HL-60 (cell line): ENCODE data around the gene PTBP1.

Experiments
- DNase-seq, 2 experiments: peaks; one replicate each; pipeline ENCODE4 v3.0.0-alpha.2; 2010 to 2020; ENCODE audit warnings: low read depth in 1 of 2, low spot score in 1 of 2
- H3K27ac ChIP-seq: fragments of 250-450 bp; sonication (Bioruptor Pico); replicated peaks from 2 replicates; pipeline ENCODE4 v1.5.1; 2020; ENCODE audit warnings: mild to moderate bottlenecking, moderate library complexity
- H3K27me3 ChIP-seq: fragments of 250-450 bp; sonication (Bioruptor Pico); 2 replicates; pipeline ENCODE4 v1.5.1; 2021; ENCODE audit warnings: mild to moderate bottlenecking, moderate library complexity; ENCODE audit not compliant: insufficient read depth, poor library complexity, severe bottlenecking
- H3K4me3 ChIP-seq: replicated peaks from 2 replicates; pipeline ENCODE4 v1.5.1; 2011; ENCODE audit warnings: mild to moderate bottlenecking, control low read depth, low read length; ENCODE audit not compliant: insufficient read depth
- CTCF ChIP-seq: IDR thresholded peaks from one replicate; pipeline ENCODE4 v1.5.1; 2011; ENCODE audit warnings: low read length, control low read depth, inconsistent platforms; ENCODE audit not compliant: insufficient read depth
- GABPA ChIP-seq: IDR thresholded peaks from 2 replicates; pipeline ENCODE4 v1.6.1; 2012; ENCODE audit warnings: low read depth
- POLR2AphosphoS5 ChIP-seq: IDR thresholded peaks from 2 replicates; pipeline ENCODE4 v1.6.1; 2012; ENCODE audit warnings: low read depth
- REST ChIP-seq: IDR thresholded peaks from 2 replicates; pipeline ENCODE4 v1.6.1; 2012; ENCODE audit warnings: low read depth; ENCODE audit not compliant: insufficient replicate concordance
- SPI1 ChIP-seq: IDR thresholded peaks from 2 replicates; pipeline ENCODE4 v1.6.1; 2012; ENCODE audit warnings: low read depth, mild to moderate bottlenecking, borderline replicate concordance

The PTBP1 gene

GRCh38 chr19:755063-755462 is 42.2 kb upstream of the PTBP1 start:
- no peak overlapping the region for H3K27ac ChIP-seq
- TF ChIP-seq REST: no peak
- no peak for TF ChIP-seq SPI1
- TF ChIP-seq CTCF: no peak
- TF ChIP-seq POLR2AphosphoS5: no peak
- TF ChIP-seq GABPA: no peak
- DNase-seq: no peak
- no peak overlapping the region for H3K4me3 ChIP-seq
- no peaks in the 10 kb centered on the region for H3K27me3 ChIP-seq

- no peak for DNase-seq
- TF ChIP-seq GABPA (no peak), CTCF (no peak), POLR2AphosphoS5 (no peak), REST (no peak), SPI1 (no peak)
- Histone ChIP-seq H3K4me3 (no peak overlapping the region), H3K27me3 (no peaks in the 10 kb centered on the region), H3K27ac (no peak overlapping the region)
These were observed 41.0 kb upstream of the PTBP1 start for GRCh38 chr19:756236-756635.

- Histone ChIP-seq H3K27ac (no peak overlapping the region), H3K4me3 (no peak overlapping the region), H3K27me3 (no peaks in the 10 kb centered on the region)
- no peak for DNase-seq
- TF ChIP-seq REST: no peak
- TF ChIP-seq CTCF: no peak
- no peak for TF ChIP-seq POLR2AphosphoS5
- no peak for TF ChIP-seq GABPA
- no peak for TF ChIP-seq SPI1
These were observed 40.2 kb upstream of the PTBP1 start for GRCh38 chr19:756821-757688.
